Naive thymus-derived CD8-positive, alpha-beta T cell (primary cell): ENCODE data around the gene CLASP2. TPM values are rescaled to one million over a fixed set of nuclear protein-coding genes. Genes with fewer than 3 reads are reported as not detected.
"Not testable (repeated sequence)": the region's sequence is repeated elsewhere in the genome, so short reads cannot be mapped to it uniquely, and the experiment has no call there.

ENCODE experiments used
- ATAC-seq, 2 donors: fragments of 150-1000 bp; cut with Tn5 transposase in 1 of 2; sonication (Bioruptor Pico), chemical (Tn5 transposase) in 1 of 2; 1 replicate in 1 of 2; 2 replicates in 1 of 2; pipeline ENCODE4 v1.10.0; 2021; ENCODE audit warnings: mild to moderate bottlenecking in 2 of 2, moderate library complexity in 2 of 2
- POLR2A ChIA-PET: fragments of 350-600 bp; sonication (Branson Sonifier 250); formaldehyde crosslinking; loops from one replicate; lab custom pipeline; 2021; ENCODE audit warnings: antibody characterized with exemption; lab: Charles Lee
- DNase-seq, 10 donors: peaks; one replicate each; pipeline versions ENCODE4 v3.0.0 to v3.0.0-alpha.2; 2020 to 2022
- H3K27ac Mint-ChIP-seq, 10 donors: one replicate each; pipeline ENCODE4 v1.8.0; 2020 to 2022; ENCODE audit warnings: mild to moderate bottlenecking in 10 of 10, mixed read lengths in 10 of 10, moderate library complexity in 4 of 10, inconsistent platforms in 1 of 10
- H3K27me3 Mint-ChIP-seq, 5 donors: one replicate each; pipeline ENCODE4 v1.8.0; 2021 to 2022; ENCODE audit warnings: mixed read lengths in 5 of 5
- H3K36me3 Mint-ChIP-seq, 3 donors: one replicate each; pipeline ENCODE4 v1.8.0; 2020 to 2022; ENCODE audit warnings: mixed read lengths in 3 of 3, mild to moderate bottlenecking in 2 of 3, inconsistent platforms in 1 of 3
- H3K4me1 Mint-ChIP-seq, 4 donors: one replicate each; pipeline ENCODE4 v1.8.0; 2021 to 2022; ENCODE audit warnings: mixed read lengths in 4 of 4
- H3K4me3 Mint-ChIP-seq, 10 donors: one replicate each; pipeline ENCODE4 v1.8.0; 2020 to 2022; ENCODE audit warnings: mild to moderate bottlenecking in 10 of 10, mixed read lengths in 10 of 10, moderate library complexity in 6 of 10, inconsistent platforms in 1 of 10
- H3K9me3 Mint-ChIP-seq, 9 donors: one replicate each; pipeline ENCODE4 v1.8.0; 2020 to 2022; ENCODE audit warnings: mixed read lengths in 9 of 9, mild to moderate bottlenecking in 3 of 9, inconsistent platforms in 1 of 9, moderate library complexity in 1 of 9
- polyA plus RNA-seq, 3 donors: library from polyadenylated mRNA; unstranded; fragments of 300-500 nt; fragmentation: Illumina TruSeq; gene quantifications; one replicate each; pipeline ENCODE4 v1.2.3, GENCODE V29; 2021
- total RNA-seq, 8 experiments: library from RNA in 2 of 8; stranded (reverse) in 2 of 8; gene quantifications; one replicate each; pipeline ENCODE4 v1.2.3 and lab custom pipeline; 2021 to 2026

Gene CLASP2
- total and polyA plus RNA-seq, 5 experiments from 2014 or later = 4.9 to 60.9 (median 6.8) TPM

DNA sequence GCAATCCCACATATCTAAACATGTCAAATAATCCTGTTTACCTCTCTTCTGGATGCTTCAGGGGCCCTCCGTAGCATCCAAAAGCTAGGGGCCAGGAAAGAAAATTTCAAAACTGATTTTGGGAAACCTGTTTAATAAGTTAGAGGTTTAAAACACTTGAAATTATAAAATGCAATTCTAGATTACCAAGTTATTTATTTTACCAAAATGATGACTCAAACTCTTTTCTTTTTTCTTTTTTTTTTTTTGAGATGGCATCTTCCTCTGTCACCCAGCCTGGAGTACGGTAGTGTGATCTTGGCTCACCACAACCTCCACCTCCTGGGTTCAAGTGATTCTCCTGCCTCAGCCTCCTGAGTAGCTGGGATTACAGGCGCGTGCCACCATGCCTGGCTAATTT is 258.5 kb downstream of the CLASP2 start:
- H3K4me3 Mint-ChIP-seq, POLR2A ChIA-PET, H3K27ac Mint-ChIP-seq, ATAC-seq, DNase-seq, H3K4me1 Mint-ChIP-seq, H3K27me3 Mint-ChIP-seq: not testable (repeated sequence)
- peaks cover 2 to 36% (median 4%) of the 10 kb centered on the region in 3 donors for H3K36me3 Mint-ChIP-seq
- peaks cover 0 to 63% (median 11%) of the 10 kb centered on the region in 9 donors for H3K9me3 Mint-ChIP-seq

DNA sequence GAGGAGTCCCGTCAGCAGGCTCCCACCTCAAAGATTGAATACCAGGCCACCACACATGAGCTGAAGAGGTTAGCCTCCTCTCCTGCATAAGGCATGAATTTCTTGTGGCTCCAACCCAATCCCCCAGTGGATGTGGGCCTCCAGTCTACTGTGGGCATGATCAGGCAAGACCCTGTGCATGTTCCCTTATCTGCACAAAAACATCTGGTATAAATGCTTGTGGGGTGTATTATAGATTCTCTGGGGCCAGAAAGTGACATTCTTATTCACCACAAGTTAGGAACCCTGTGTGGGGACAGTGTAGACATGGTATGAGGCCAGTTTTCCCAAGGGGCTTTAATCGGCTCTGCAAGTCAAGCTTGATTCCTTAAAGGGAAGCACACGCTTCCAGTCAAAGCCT is 259.6 kb downstream of the CLASP2 start:
- H3K27me3 Mint-ChIP-seq = peaks cover 0 to 6% (median 0%) of the 10 kb centered on the region in 5 donors
- H3K9me3 Mint-ChIP-seq = peaks cover 0 to 63% (median 17%) of the 10 kb centered on the region in 9 donors
- peaks cover 0 to 7% (median 6%) of the 10 kb centered on the region in 4 donors for H3K4me1 Mint-ChIP-seq

DNA sequence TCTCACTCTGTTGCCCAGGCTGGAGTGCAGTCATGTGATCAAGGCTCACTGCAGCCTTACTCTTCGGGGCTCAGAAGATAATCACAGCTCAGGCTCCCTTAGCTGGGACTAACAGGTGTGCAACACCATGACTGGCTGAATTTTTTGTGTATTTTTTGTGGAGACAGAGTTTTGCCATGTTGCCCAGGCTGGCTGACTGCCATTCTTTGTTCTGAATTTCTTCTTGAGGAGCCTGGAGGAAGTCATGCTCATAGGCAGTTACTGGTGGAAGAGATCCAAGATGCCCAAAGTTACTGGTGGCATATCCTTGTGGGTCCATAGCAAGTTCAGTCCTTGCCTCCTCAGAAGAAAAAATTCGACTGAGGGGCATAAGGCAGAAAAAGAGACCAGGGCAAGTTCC is 261.3 kb downstream of the CLASP2 start:
- Mint-ChIP-seq H3K27ac (no peak overlapping the region), H3K9me3 (peaks cover 0 to 58% (median 17%) of the 10 kb centered on the region in 9 donors), H3K36me3 (peaks cover 0 to 34% (median 8%) of the 10 kb centered on the region in 3 donors), H3K27me3 (peaks cover 0 to 6% (median 0%) of the 10 kb centered on the region in 5 donors), H3K4me3 (no peak overlapping the region), H3K4me1 (peaks cover 0 to 7% (median 6%) of the 10 kb centered on the region in 4 donors)
- ATAC-seq = no peak
- DNase-seq = no peak
- POLR2A ChIA-PET = interaction anchor here (0.7 kb wide), 1 partner anchor 380 kb away, joined by 3 read pairs; no protein-coding TSS in a partner anchor

More for the DNA sequence above, 259.6 kb downstream of the CLASP2 start:
- Mint-ChIP-seq H3K27ac (no peak overlapping the region), H3K36me3 (peaks cover 0 to 38% (median 8%) of the 10 kb centered on the region in 3 donors), H3K4me3 (no peak overlapping the region)
- DNase-seq = no peak
- ATAC-seq = no peak
- POLR2A ChIA-PET = no interaction called here

DNA sequence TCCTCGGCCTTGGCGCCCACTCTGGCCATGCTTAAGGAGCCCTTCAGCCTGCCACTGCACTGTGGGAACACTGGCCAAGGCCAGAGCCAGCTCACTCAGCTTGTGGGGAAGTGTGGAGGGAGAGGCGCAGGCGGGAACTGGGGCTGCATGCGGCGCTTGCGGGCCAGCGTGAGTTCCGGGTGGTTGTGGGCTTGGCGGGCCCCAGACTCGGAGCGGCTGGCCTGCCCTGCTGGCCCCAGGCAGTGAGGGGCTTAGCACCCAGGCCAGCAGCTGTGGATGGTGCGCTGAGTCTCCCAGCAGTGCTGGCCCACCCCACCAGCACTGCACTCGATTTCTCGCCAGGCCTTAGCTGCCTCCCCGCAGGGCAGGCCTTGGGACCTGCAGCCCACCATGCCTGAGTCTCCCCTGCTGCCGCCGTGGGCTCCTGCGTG is 264.7 kb downstream of the CLASP2 start:
- ATAC-seq = no peak
- peaks cover 0 to 33% (median 6%) of the 10 kb centered on the region in 9 donors for H3K9me3 Mint-ChIP-seq
- H3K4me3 Mint-ChIP-seq = no peak overlapping the region
- peaks cover 0 to 16% (median 4%) of the 10 kb centered on the region in 3 donors for H3K36me3 Mint-ChIP-seq
- DNase-seq = no peak
- H3K27me3 Mint-ChIP-seq = peaks cover 0 to 6% (median 0%) of the 10 kb centered on the region in 5 donors
- POLR2A ChIA-PET = no interaction called here
- peaks cover 0 to 7% (median 6%) of the 10 kb centered on the region in 4 donors for H3K4me1 Mint-ChIP-seq
- H3K27ac Mint-ChIP-seq = no peak overlapping the region

DNA sequence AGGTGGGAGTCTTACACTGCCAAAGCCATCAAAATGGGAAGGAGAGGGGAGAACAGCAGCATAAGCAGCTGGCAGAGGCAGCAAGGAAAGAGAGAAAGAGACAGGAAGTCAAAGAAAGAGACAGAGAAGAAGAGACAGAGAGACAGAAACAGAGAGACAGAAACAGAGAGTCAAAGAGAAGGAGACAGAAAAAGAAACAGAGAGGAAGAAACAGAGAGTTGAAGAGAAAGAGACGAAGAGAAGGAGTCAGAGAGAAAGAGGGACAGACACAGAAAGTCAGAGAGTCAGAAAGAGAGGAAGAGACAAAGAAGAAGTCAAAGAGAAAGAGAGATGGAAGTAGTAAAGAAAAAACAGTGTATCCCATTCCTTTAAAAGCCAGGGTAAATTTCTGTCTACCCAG is 266.1 kb downstream of the CLASP2 start:
- POLR2A ChIA-PET, ATAC-seq, H3K4me3 Mint-ChIP-seq, H3K27me3 Mint-ChIP-seq, DNase-seq: not testable (repeated sequence)
- H3K27ac Mint-ChIP-seq = peak overlapping the region in 1 of 10 donors; percentile 27
- H3K36me3 Mint-ChIP-seq = peaks cover 0 to 13% (median 4%) of the 10 kb centered on the region in 3 donors
- peaks cover 4 to 17% (median 16%) of the 10 kb centered on the region in 4 donors for H3K4me1 Mint-ChIP-seq
- peaks cover 0 to 24% (median 6%) of the 10 kb centered on the region in 9 donors for H3K9me3 Mint-ChIP-seq

DNA sequence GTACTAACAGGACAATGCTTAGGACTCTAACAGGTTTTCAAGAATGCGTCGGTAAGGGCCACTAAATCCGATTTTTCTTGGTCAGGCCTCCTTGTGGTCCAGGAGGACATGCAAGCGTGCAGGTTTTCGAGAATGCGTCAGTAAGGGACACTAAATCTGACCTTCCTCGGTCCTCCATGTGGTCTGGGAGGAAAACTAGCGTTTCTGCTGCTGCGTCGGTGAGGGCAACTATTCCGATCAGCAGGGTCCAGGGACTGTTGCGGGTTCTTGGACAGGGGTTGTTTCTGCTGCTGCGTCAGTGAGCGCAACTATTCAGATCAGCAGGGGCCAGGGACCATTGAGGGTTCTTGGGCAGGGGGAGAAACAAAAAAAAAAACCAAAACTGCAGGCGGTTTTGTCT is 270.1 kb downstream of the CLASP2 start:
- Mint-ChIP-seq H3K4me3 (peak overlapping the region in 3 of 10 donors; percentile 3 to 78 (median 34)), H3K27ac (peak overlapping the region in 1 of 10 donors; percentile 15), H3K27me3 (no peaks in the 10 kb centered on the region), H3K9me3 (peaks cover 0 to 5% (median 0%) of the 10 kb centered on the region in 9 donors), H3K4me1 (peaks cover 7 to 18% (median 16%) of the 10 kb centered on the region in 4 donors), H3K36me3 (peaks cover 0 to 1% (median 0%) of the 10 kb centered on the region in 3 donors)
- DNase-seq (no peak), ATAC-seq (no peak)
- POLR2A ChIA-PET = no interaction called here

DNA sequence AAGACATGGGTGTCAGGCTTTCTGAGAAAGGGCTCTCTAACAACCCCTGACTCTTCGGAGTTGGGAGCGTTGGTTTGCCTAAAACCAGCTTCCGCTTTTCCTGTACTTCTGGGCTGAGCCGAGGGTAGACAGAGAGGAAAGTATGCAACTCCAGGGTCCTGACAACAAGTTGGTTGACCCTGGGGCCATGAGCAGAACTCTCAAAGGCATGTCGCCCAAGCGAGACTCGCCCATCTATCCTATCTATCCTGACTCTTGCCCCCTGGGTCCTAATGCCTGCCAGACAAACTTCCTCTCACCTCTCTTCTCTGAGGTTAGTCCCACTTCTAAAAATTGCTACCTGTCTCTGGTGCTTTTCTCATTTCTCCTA is 270.8 kb downstream of the CLASP2 start:
- H3K36me3 Mint-ChIP-seq, DNase-seq, POLR2A ChIA-PET, H3K27me3 Mint-ChIP-seq, H3K9me3 Mint-ChIP-seq, ATAC-seq: not testable (repeated sequence)
- peak overlapping the region; percentile 76 to 91 (median 84) for H3K4me3 Mint-ChIP-seq
- H3K4me1 Mint-ChIP-seq = peaks cover 7 to 18% (median 17%) of the 10 kb centered on the region in 4 donors
- peak overlapping the region in 5 of 10 donors; percentile 2 to 72 (median 50) for H3K27ac Mint-ChIP-seq

Other genes starting within 250 kb of the CLASP2 start
- 100 to 1,000 TPM; 211 to 216 TPM for gene PDCD6IP, start 80.4 kb upstream of the CLASP2 start, total RNA-seq
- 10 to 100 TPM; 56.9 to 61.7 (median 59.0) TPM for gene PDCD6IP, start 80.4 kb upstream of the CLASP2 start, polyA plus RNA-seq